Activated T-cell treated with anti-CD3 and anti-CD28 coated beads, Interleukin-2, amount 50 U/mL, for 4 hours (primary cell): ENCODE data around the gene MAGEB17. TPM values are rescaled to one million over a fixed set of nuclear protein-coding genes. Genes with fewer than 3 reads are reported as not detected.

Experiments
- ATAC-seq, 2 donors: fragments of 200-7000 bp; cut with Tn5 transposase; one replicate each; pipeline ENCODE4 v1.10.0; 2021
- DNase-seq: peaks from one replicate; pipeline ENCODE4 v3.0.0-alpha.2; 2020
- H3K27me3 Mint-ChIP-seq: one replicate; pipeline ENCODE4 v1.8.0; 2021; ENCODE audit warnings: low read depth, mixed read lengths
- H3K36me3 Mint-ChIP-seq: one replicate; pipeline ENCODE4 v1.8.0; 2022; ENCODE audit warnings: mixed read lengths; ENCODE audit not compliant: insufficient read depth
- H3K4me1 Mint-ChIP-seq: one replicate; pipeline ENCODE4 v1.8.0; 2021; ENCODE audit warnings: low read depth, mixed read lengths
- H3K4me3 Mint-ChIP-seq: one replicate; pipeline ENCODE4 v1.8.0; 2021; ENCODE audit warnings: mild to moderate bottlenecking, moderate library complexity, mixed read lengths
- H3K9me3 Mint-ChIP-seq: one replicate; pipeline ENCODE4 v1.8.0; 2021; ENCODE audit warnings: mixed read lengths
- total RNA-seq, 3 donors: library from RNA; stranded (reverse); gene quantifications; one replicate each; pipeline ENCODE4 v1.2.1, GENCODE V29; 2021

The MAGEB17 gene, protein sequence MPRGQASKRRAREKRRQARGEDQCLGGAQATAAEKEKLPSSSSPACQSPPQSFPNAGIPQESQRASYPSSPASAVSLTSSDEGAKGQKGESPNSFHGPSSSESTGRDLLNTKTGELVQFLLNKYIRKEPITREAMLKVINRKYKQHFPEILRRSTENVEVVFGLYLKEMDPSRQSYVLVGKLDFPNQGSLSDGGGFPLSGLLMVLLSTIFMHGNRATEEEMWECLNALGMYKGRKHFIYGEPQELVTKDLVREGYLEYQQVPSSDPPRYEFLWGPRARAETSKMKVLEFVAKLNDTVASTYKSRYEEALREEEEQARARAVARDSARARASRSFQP
- not detected for total RNA-seq

DNA sequence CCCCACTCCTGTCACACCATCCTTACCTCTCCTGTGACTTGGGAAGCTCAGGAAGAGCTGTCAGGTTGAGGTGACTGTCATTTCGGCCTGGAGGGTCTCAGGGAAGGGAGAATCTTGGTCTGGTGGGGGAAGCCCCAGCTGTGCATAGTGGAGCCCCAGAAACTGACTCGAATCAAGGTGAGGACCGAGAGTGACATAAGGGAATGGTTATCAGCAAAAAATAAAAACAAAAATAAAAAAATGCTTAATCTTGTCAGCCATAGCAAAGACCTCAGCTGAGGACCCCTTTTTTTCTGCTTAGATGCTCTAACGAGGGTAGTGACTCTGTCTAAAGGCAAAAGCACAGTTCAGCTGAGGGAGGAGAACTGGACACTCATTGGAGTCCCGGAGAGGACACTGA is at the start of gene MAGEB17:
Gene MAGEB17 (plus strand): TSS at position 301 of the 400 bp plus-strand sequence. CDS start 2,902 bp downstream, outside the sequence.
- no peak for DNase-seq
- H3K4me1 Mint-ChIP-seq = no peaks in the 10 kb centered on the region
- no peak for ATAC-seq
- H3K27me3 Mint-ChIP-seq = peaks cover 6% of the 10 kb centered on the region
- H3K9me3 Mint-ChIP-seq = no peaks in the 10 kb centered on the region
- H3K36me3 Mint-ChIP-seq = no peaks in the 10 kb centered on the region
- no peak within 1 kb of the TSS for H3K4me3 Mint-ChIP-seq

DNA sequence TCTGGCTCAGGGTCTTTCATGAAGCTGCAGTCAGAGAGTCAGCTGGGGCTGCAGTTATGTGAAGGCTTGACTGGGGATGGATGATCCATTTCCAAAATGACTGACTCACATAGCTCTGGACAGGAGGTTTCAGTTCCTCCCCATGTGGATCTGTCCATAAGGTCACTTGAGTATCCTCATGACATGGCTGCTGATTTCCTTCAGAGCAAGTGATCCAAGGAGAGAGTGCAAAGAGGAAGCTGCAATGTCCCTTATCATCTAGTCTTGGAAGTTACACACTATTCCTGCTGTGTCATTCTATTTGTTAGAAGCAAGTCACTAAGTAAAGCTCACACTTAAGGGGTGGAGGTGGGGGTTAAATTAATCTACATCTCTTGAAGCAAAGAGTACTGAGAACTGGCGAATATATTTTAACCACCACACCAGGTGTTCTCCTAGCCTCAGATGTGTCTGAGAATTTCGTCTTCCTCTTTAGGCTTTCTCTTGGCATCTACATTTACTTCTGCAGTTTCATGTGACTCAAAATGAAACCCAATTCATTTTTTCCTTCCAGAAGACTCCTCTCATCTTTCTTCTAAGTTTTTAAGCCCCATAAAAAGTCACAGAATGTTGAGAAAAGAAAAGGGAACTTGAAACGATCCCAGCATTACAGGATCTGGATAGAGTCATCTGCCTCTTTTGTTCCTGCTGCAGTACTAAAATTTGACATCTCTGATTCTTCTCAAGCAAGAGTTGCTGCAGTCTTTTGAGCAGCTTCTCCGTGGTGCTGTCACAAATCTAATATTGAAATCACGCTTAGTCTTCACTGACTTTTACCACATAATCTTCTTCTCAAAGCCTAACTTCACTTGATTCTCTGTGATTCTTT is 47.7 kb upstream of the MAGEB17 start:
- no peaks in the 10 kb centered on the region for H3K36me3 Mint-ChIP-seq
- peak; percentile 67 to 73 for ATAC-seq
- peaks cover 17% of the 10 kb centered on the region for H3K4me1 Mint-ChIP-seq
- H3K27me3 Mint-ChIP-seq = peaks cover 3% of the 10 kb centered on the region
- H3K4me3 Mint-ChIP-seq = no peak overlapping the region
- no peak for DNase-seq
- no peaks in the 10 kb centered on the region for H3K9me3 Mint-ChIP-seq

- Mint-ChIP-seq H3K4me1 (peaks cover 17% of the 10 kb centered on the region), H3K36me3 (no peaks in the 10 kb centered on the region), H3K27me3 (peaks cover 3% of the 10 kb centered on the region), H3K9me3 (no peaks in the 10 kb centered on the region), H3K4me3 (no peak overlapping the region)
- DNase-seq (no peak), ATAC-seq (no peak)
Measured at GRCh38 chrX:16120431-16120830, 46.9 kb upstream of the MAGEB17 start.

- no peaks in the 10 kb centered on the region for H3K9me3 Mint-ChIP-seq
- H3K4me3 Mint-ChIP-seq = no peak within 1 kb of the TSS
- peak; percentile 83 for ATAC-seq
Measured at GRCh38 chrX:16123222-16123786, 44.0 kb upstream of the MAGEB17 start, which contains the start of gene GRPR. GRPR (plus strand) TSS chrX:16123565; CDS start chrX:16123954, 389 bp downstream.

GRCh38 chrX:16124201-16124600 is 43.1 kb upstream of the MAGEB17 start:
- ATAC-seq (no peak), DNase-seq (no peak)
- Mint-ChIP-seq H3K4me3 (no peak overlapping the region), H3K36me3 (no peaks in the 10 kb centered on the region), H3K4me1 (peaks cover 14% of the 10 kb centered on the region), H3K9me3 (no peaks in the 10 kb centered on the region), H3K27me3 (peaks cover 12% of the 10 kb centered on the region)

More at GRCh38 chrX:16123222-16123786, 44.0 kb upstream of the MAGEB17 start, which contains the start of gene GRPR:
- Mint-ChIP-seq H3K27me3 (peaks cover 6% of the 10 kb centered on the region), H3K36me3 (no peaks in the 10 kb centered on the region), H3K4me1 (peaks cover 17% of the 10 kb centered on the region)
- DNase-seq = peak; percentile 34

GRCh38 chrX:16125520-16126149 is 41.6 kb upstream of the MAGEB17 start:
- H3K4me3 Mint-ChIP-seq = no peak overlapping the region
- H3K4me1 Mint-ChIP-seq = peaks cover 2% of the 10 kb centered on the region
- DNase-seq = no peak
- H3K36me3 Mint-ChIP-seq = no peaks in the 10 kb centered on the region
- no peak for ATAC-seq
- no peaks in the 10 kb centered on the region for H3K9me3 Mint-ChIP-seq
- H3K27me3 Mint-ChIP-seq = peaks cover 18% of the 10 kb centered on the region

GRCh38 chrX:16130707-16131106 is 36.6 kb upstream of the MAGEB17 start:
- DNase-seq (no peak), ATAC-seq (no peak)
- peaks cover 19% of the 10 kb centered on the region for H3K27me3 Mint-ChIP-seq
- H3K4me3 Mint-ChIP-seq = no peak overlapping the region
- no peaks in the 10 kb centered on the region for H3K9me3 Mint-ChIP-seq
- H3K4me1 Mint-ChIP-seq = no peaks in the 10 kb centered on the region
- H3K36me3 Mint-ChIP-seq = peaks cover 2% of the 10 kb centered on the region

- no peak overlapping the region for H3K4me3 Mint-ChIP-seq
- no peak for DNase-seq
- no peaks in the 10 kb centered on the region for H3K9me3 Mint-ChIP-seq
- H3K36me3 Mint-ChIP-seq = peaks cover 2% of the 10 kb centered on the region
- no peaks in the 10 kb centered on the region for H3K4me1 Mint-ChIP-seq
- ATAC-seq = no peak
- peaks cover 6% of the 10 kb centered on the region for H3K27me3 Mint-ChIP-seq
Measured at GRCh38 chrX:16134936-16135335, 32.3 kb upstream of the MAGEB17 start.

- Mint-ChIP-seq H3K4me3 (no peak overlapping the region), H3K36me3 (peaks cover 2% of the 10 kb centered on the region), H3K4me1 (peaks cover 3% of the 10 kb centered on the region), H3K9me3 (no peaks in the 10 kb centered on the region), H3K27me3 (peaks cover 6% of the 10 kb centered on the region)
- ATAC-seq (no peak), DNase-seq (no peak)
Measured at GRCh38 chrX:16136080-16136479, 31.2 kb upstream of the MAGEB17 start.

GRCh38 chrX:16137416-16138107 is 29.7 kb upstream of the MAGEB17 start:
- Mint-ChIP-seq H3K36me3 (peaks cover 2% of the 10 kb centered on the region), H3K9me3 (no peaks in the 10 kb centered on the region), H3K27me3 (peaks cover 6% of the 10 kb centered on the region), H3K4me1 (peaks cover 3% of the 10 kb centered on the region), H3K4me3 (no peak overlapping the region)
- ATAC-seq (no peak), DNase-seq (no peak)

DNA sequence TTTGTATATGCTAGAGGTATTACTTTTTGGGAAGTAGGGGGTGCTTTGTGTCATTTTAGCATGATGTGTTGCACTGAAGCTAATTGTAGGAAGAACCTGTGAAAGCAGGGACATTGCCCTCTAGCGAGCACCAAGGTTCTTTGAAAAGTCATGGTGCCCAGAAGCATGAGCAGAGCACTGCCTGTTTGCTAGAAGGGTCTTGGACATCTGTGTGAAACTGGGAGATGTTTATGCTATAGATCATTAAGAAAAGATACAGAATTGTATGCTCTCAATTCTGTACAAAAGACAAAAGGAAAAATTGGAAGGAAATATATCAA is 29.2 kb upstream of the MAGEB17 start:
- H3K27me3 Mint-ChIP-seq = peaks cover 6% of the 10 kb centered on the region

DNA sequence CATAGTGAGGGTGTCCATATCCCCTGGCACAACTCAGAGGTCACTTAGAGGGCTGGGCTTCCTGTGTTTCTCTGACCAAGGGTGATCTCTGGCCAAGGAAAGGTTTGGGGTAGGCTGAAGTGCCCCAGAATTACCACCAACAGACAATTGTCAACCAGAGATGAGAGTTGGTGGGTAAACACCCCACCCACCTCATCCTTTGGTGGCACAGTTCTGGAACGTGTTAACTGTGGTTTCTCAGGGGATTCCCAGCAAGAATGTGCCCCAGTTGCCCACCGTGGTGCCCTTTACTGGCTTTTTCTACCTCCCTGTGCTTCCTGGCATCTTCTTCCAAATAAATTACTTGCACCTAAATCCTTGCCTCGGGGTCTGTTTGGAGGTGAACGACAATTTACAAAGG is 26.8 kb upstream of the MAGEB17 start:
- no peaks in the 10 kb centered on the region for H3K9me3 Mint-ChIP-seq
- no peak for ATAC-seq

More for the DNA sequence above, 29.2 kb upstream of the MAGEB17 start:
- H3K9me3 Mint-ChIP-seq = no peaks in the 10 kb centered on the region
- DNase-seq (no peak), ATAC-seq (no peak)
- peaks cover 3% of the 10 kb centered on the region for H3K4me1 Mint-ChIP-seq
- H3K36me3 Mint-ChIP-seq = peaks cover 2% of the 10 kb centered on the region
- no peak overlapping the region for H3K4me3 Mint-ChIP-seq

GRCh38 chrX:16140983-16141382 is 26.3 kb upstream of the MAGEB17 start:
- H3K36me3 Mint-ChIP-seq = peaks cover 2% of the 10 kb centered on the region
- H3K27me3 Mint-ChIP-seq = peaks cover 5% of the 10 kb centered on the region
- ATAC-seq (no peak), DNase-seq (no peak)
- no peaks in the 10 kb centered on the region for H3K9me3 Mint-ChIP-seq
- H3K4me3 Mint-ChIP-seq = no peak overlapping the region
- peaks cover 3% of the 10 kb centered on the region for H3K4me1 Mint-ChIP-seq

More for the DNA sequence above, 26.8 kb upstream of the MAGEB17 start:
- H3K4me3 Mint-ChIP-seq = no peak overlapping the region
- H3K36me3 Mint-ChIP-seq = peaks cover 2% of the 10 kb centered on the region
- DNase-seq = no peak
- H3K4me1 Mint-ChIP-seq = peaks cover 3% of the 10 kb centered on the region
- peaks cover 5% of the 10 kb centered on the region for H3K27me3 Mint-ChIP-seq
